HEK293T (cell line): ENCODE data around the gene REXO1.
"Not testable (repeated sequence)": the region's sequence is repeated elsewhere in the genome, so short reads cannot be mapped to it uniquely, and the experiment has no call there.

Experiments
- CTCF ChIA-PET: fragments of 350-600 bp; formaldehyde crosslinking; extraction: SDS; loops from one replicate; lab custom pipeline; 2021; ENCODE audit warnings: antibody characterized with exemption, inconsistent platforms; lab: Yijun Ruan, JAX
- POLR2A ChIA-PET: fragments of 350-600 bp; formaldehyde crosslinking; extraction: SDS; loops from one replicate; lab custom pipeline; 2020; ENCODE audit warnings: antibody characterized with exemption, inconsistent platforms; lab: Yijun Ruan, JAX
- DNase-seq: peaks from one replicate; pipeline ENCODE4 v3.0.0; 2012; ENCODE audit warnings: mixed read lengths; ENCODE audit errors: extremely low spot score
- ARNT ChIP-seq: fragments of 450-650 bp; IDR thresholded peaks from 2 replicates; pipeline ENCODE4 v1.6.1; 2017; ENCODE audit warnings: mild to moderate bottlenecking
- BHLHE40 ChIP-seq: fragments of 450-650 bp; IDR thresholded peaks from 2 replicates; pipeline ENCODE4 v1.6.1; 2016; ENCODE audit warnings: mild to moderate bottlenecking, moderate library complexity, borderline replicate concordance
- CTBP1 ChIP-seq: fragments of 450-650 bp; IDR thresholded peaks from 2 replicates; pipeline ENCODE4 v1.6.1; 2016; ENCODE audit warnings: borderline replicate concordance
- ELF4 ChIP-seq: fragments of 450-650 bp; IDR thresholded peaks from 2 replicates; pipeline ENCODE4 v1.6.1; 2017; ENCODE audit warnings: antibody characterized with exemption
- FOXA1 ChIP-seq: fragments of 450-650 bp; IDR thresholded peaks from 2 replicates; pipeline ENCODE4 v1.6.1; 2016; ENCODE audit warnings: mild to moderate bottlenecking
- FOXK2 ChIP-seq: fragments of 450-650 bp; IDR thresholded peaks from 2 replicates; pipeline ENCODE4 v1.6.1; 2016; ENCODE audit warnings: mild to moderate bottlenecking
- FOXM1 ChIP-seq: fragments of 450-650 bp; IDR thresholded peaks from 2 replicates; pipeline ENCODE4 v1.6.1; 2017; ENCODE audit warnings: mild to moderate bottlenecking, borderline replicate concordance
- HDGF ChIP-seq: fragments of 450-650 bp; IDR thresholded peaks from 2 replicates; pipeline ENCODE4 v1.6.1; 2017; ENCODE audit warnings: antibody characterized with exemption, borderline replicate concordance
- L3MBTL2 ChIP-seq: fragments of 450-650 bp; conservative IDR thresholded peaks from 2 replicates; pipeline ENCODE4 v1.6.1; 2016; ENCODE audit warnings: mild to moderate bottlenecking
- LEF1 ChIP-seq: fragments of 450-650 bp; IDR thresholded peaks from 2 replicates; pipeline ENCODE4 v1.6.1; 2017; ENCODE audit warnings: mild to moderate bottlenecking, borderline replicate concordance
- NFRKB ChIP-seq: fragments of 450-650 bp; IDR thresholded peaks from 2 replicates; pipeline ENCODE4 v1.6.1; 2016; ENCODE audit warnings: mild to moderate bottlenecking, moderate library complexity
- SP1 ChIP-seq: fragments of 450-650 bp; IDR thresholded peaks from 2 replicates; pipeline ENCODE4 v1.6.1; 2017
- SUZ12 ChIP-seq: fragments of 450-650 bp; IDR thresholded peaks from 2 replicates; pipeline ENCODE4 v1.6.1; 2016; ENCODE audit warnings: mild to moderate bottlenecking
- TARDBP ChIP-seq: fragments of 450-650 bp; IDR thresholded peaks from 2 replicates; pipeline ENCODE4 v1.6.1; 2016
- ZNF384 ChIP-seq: fragments of 450-650 bp; IDR thresholded peaks from 2 replicates; pipeline ENCODE4 v1.6.1; 2016
- TF ChIP-seq, protein P1 (sequence below): fragments of 450-650 bp; IDR thresholded peaks from 2 replicates; pipeline ENCODE4 v1.6.1; 2016

Gene REXO1

DNA sequence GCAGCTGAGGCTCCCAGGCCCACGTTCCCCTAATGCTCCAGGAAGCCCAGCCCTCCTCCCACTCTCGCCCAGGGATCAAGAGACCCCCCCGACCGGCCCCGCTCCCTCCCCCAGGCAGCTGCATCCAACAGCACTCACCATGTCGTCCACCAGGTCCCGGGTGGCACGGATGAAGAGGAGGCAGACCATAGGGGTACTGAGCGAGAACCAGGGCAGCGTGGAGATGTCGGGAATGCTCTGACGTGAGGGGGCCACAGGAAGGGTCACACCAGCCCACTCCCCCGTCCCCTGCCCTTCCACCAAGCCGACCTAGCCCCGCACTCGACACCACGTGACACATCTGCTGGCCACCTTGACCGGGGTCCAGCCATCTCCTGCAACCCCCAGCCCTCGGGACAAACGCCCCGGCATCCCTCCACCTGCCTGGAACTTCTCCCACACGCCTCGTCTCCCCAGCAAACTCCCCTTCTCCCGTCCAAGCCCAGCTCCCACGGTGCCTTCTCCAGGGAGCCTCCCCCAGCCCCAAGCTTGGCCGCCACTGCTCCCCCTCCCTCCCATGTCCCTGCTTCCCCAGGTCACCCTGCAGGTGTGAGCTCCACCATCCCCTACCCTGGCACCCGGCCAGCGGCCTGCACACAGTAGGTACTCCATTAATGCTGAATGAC lies 41.1 kb downstream of the REXO1 start:
- no peak for DNase-seq
- ChIA-PET CTCF (no interaction called here), POLR2A (no interaction called here)
- no peak for TF ChIP-seq SUZ12
- TF ChIP-seq FOXK2: no peak
- no peak for TF ChIP-seq SP1
- no peak for TF ChIP-seq ELF4
- no peak for TF ChIP-seq TARDBP
- no peak for TF ChIP-seq ZNF384

DNA sequence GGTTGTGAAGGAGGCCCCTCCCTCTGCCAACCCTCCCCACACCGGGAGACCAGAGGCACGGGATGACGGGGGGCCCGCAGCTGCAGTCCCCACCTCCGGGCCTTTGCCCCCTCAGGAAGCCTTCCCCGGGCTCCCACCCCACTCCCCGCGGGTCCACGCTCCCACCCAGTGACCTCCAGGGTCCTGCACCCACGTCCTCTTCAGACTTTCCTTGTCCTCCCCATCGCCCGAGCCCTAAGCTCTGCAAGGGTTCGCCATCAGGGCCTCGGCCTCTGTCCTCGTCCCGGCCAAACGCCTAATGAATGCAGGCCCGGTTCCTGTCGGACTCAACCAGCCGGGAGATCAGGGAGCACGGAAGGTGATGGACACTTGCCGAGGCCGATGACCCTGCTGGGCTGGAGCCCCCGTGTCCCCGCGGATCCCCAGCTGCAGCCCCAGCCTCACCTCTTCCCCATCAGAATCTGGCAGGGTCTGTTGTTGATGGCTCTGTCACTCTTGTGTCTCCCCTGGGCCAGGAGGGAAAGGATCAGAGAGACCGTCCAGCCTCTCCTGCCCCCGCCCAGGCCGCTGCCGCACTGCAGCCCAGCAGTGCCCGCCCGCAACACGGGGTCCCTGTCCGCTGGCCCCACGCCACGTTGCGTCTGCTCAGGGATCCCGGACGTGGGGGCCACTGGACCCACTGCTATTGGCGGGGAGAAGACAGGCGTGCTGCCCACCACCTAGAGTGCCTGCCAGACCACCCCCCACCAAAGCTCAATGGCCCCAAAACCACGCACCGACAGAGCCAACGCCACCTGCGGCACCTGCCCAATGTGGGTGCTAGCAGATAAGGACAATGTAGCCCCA lies 41.9 kb downstream of the REXO1 start:
- DNase-seq: no peak
- ChIA-PET CTCF (interaction anchor here (0.6 kb wide), 1 partner anchor 15 kb away, joined by 6 read pairs; no protein-coding TSS in a partner anchor), POLR2A (no interaction called here)
- TF ChIP-seq, protein P1, sequence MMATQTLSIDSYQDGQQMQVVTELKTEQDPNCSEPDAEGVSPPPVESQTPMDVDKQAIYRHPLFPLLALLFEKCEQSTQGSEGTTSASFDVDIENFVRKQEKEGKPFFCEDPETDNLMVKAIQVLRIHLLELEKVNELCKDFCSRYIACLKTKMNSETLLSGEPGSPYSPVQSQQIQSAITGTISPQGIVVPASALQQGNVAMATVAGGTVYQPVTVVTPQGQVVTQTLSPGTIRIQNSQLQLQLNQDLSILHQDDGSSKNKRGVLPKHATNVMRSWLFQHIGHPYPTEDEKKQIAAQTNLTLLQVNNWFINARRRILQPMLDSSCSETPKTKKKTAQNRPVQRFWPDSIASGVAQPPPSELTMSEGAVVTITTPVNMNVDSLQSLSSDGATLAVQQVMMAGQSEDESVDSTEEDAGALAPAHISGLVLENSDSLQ: no peak
- TF ChIP-seq FOXA1: no peak
- no peak for TF ChIP-seq SUZ12
- TF ChIP-seq FOXK2: no peak

DNA sequence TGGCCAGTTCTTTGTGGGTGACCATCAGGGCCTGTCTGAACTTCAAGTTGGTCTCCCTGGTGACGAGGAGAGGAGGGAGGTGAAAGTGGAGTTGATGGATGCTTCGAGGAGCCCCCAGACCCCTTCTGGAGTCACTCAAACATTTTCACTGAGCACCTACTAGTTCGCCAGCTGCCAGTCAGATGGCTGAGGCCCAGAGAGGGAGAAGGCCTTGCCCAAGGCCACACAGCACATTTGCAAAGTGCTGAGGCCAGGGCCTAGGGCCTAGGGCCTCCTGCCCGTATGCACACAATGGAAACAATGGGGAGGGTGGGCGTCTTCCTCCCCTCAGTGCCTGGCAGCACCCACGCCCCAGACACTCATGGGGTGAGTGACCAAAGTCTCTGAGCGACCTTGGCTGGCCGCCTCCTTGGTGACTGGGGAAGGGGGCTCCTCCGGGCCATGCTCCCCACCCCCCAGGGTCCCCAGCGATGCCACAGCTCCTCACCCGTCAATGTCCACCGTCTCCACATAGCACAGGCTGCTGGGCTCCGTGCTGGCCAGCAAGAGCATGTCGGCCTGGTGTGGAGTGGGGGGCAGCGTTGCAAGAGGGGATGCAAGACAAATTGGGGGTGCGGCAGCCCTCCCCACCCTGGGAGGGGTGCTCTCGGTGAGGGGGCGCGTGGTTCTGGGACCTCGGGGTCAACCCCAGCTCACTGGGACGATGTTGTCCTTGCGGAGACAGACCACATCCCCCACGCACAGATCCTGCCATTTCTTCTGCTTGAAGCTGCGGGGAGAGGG lies 42.7 kb downstream of the REXO1 start:
- POLR2A ChIA-PET: no interaction called here
- CTCF ChIA-PET: no interaction called here

DNA sequence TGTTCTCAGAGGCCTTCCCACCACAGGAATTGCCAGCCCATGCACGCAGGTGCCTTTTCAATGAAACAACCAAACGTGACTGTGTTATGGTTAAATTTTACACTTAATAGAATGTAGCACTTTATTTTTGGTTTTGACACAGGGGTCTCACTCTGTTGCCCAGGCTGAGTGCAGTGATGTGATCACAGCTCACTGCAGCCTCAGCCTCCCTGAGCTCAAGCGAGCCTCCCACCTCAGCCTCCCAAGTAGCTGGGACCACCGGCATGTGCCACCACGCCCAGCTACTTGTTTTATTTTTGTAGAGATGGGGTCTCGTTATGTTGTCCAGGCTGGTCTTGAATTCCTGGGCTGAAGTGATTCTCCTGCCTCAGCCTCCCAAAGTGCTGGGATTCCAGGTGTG lies 43.4 kb downstream of the REXO1 start:
- CTCF ChIA-PET: no interaction called here
- POLR2A ChIA-PET: no interaction called here
- no peak for DNase-seq
- TF ChIP-seq ELF4 (no peak), ARNT (no peak), SP1 (no peak), TARDBP (no peak), ZNF384 (no peak), CTBP1 (no peak), L3MBTL2 (no peak), LEF1 (no peak), NFRKB (no peak), HDGF (no peak), FOXK2 (no peak), FOXA1 (no peak), BHLHE40 (no peak), FOXM1 (no peak), SUZ12 (no peak)
- TF ChIP-seq, protein P1: no peak

More for the DNA sequence above, 42.7 kb downstream of the REXO1 start:
- no peak for DNase-seq
- TF ChIP-seq CTBP1: no peak
- no peak for TF ChIP-seq ELF4
- TF ChIP-seq BHLHE40: no peak
- TF ChIP-seq FOXA1: no peak
- TF ChIP-seq FOXM1: no peak
- TF ChIP-seq HDGF: no peak
- TF ChIP-seq FOXK2: no peak
- TF ChIP-seq ZNF384: no peak
- TF ChIP-seq L3MBTL2: no peak
- no peak for TF ChIP-seq SUZ12
- TF ChIP-seq NFRKB: no peak
- TF ChIP-seq ARNT: no peak
- no peak for TF ChIP-seq LEF1
- no peak for TF ChIP-seq TARDBP
- TF ChIP-seq, protein P1: no peak
- TF ChIP-seq SP1: no peak

DNA sequence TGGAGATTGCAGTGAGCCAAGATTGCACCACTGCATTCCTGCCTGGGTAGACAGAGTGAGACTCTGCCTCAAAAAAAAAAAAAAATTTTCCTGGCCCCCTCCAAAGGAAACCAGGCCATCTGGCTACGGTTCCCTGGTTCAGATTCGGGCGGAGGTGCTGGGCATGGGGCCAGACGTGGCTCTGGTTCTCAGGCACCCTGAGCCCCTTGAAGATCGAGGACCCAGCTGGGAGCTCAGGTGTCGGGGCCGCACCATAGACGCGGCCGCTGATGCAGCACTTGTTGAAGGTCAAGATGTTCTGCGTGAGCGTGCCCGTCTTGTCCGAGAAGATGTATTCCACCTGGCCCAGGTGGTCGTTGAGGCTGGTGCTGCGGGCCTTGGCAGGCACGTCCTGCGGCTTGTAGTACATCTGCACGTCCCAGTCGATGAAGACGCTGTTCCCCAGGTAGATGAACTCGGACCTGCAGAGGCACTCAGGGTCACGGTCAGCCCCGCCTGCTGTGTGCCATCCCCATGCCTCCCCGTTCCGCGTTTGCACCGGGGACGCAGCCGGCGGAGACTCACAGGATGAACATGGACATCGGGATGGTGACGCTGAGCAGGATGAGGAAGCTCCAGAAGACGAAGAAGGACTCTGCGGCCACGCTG lies 48.5 kb downstream of the REXO1 start:
- TF ChIP-seq FOXM1 (no peak), CTBP1 (no peak), FOXK2 (no peak), ZNF384 (no peak), LEF1 (no peak), ELF4 (no peak), BHLHE40 (no peak), SP1 (no peak), FOXA1 (no peak), ARNT (no peak), HDGF (no peak), SUZ12 (no peak), L3MBTL2 (no peak), NFRKB (no peak), TARDBP (no peak)
- TF ChIP-seq, protein P1: no peak
- POLR2A ChIA-PET: no interaction called here
- no peak for DNase-seq

DNA sequence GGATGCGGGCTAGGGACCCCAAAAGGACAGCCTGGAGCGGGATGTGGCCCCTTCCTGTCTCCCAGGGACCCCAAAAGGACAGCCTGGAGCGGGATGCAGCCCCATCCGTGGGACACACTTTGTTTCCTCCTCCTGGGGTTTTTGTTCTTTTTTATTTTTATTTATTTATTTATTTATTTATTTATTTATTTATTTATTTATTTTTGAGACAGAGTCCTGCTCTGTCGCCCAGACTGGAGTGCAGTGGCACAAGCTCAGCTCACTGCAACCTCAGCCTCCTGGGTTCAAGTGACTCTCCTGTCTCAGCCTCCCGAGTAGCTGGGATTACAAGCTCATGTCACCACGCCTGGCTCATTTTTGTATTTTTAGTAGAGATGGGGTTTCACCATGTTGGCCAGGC lies 51.0 kb downstream of the REXO1 start:
- POLR2A ChIA-PET: not testable (repeated sequence)
- CTCF ChIA-PET: interaction anchor here (0.6 to 2.0 kb wide), 3 partner anchors 115 to 342 kb away, joined by 3 to 8 read pairs (median 3); no protein-coding TSS in a partner anchor

More for the DNA sequence above, 48.5 kb downstream of the REXO1 start:
- CTCF ChIA-PET: no interaction called here

More for the DNA sequence above, 51.0 kb downstream of the REXO1 start:
- not testable (repeated sequence) for DNase-seq
